Cardiac muscle cell (in vitro differentiated cells and primary cell): ENCODE measurements around the gene KLHL33. TPM values are rescaled to one million over a fixed set of nuclear protein-coding genes. Genes with fewer than 3 reads are reported as not detected.

ENCODE experiments used
- DNase-seq, 2 donors: peaks; one replicate each; pipeline versions ENCODE4 v3.0.0 to v3.0.0-alpha.2; 2010 to 2017; ENCODE audit warnings: low read depth in 1 of 2, low spot score in 1 of 2
- H3K27ac ChIP-seq: fragments of 200-600 bp; sonication (generic); 2 replicates; pipeline ENCODE4 v1.5.1; 2016
- H3K27me3 ChIP-seq: fragments of 200-600 bp; sonication (generic); 2 replicates; pipeline ENCODE4 v1.6.0; 2016; ENCODE audit warnings: control low read depth
- H3K36me3 ChIP-seq: fragments of 200-600 bp; sonication (generic); 2 replicates; pipeline ENCODE4 v1.5.1; 2016; ENCODE audit warnings: control low read depth
- H3K4me1 ChIP-seq: fragments of 200-600 bp; sonication (generic); 2 replicates; pipeline ENCODE4 v1.8.1; 2017; ENCODE audit warnings: low read depth, mild to moderate bottlenecking, mixed run types
- H3K4me3 ChIP-seq: fragments of 200-600 bp; sonication (generic); 2 replicates; pipeline ENCODE4 v1.5.1; 2016; ENCODE audit warnings: mild to moderate bottlenecking
- H3K9me3 ChIP-seq: fragments of 200-600 bp; sonication (generic); 2 replicates; pipeline ENCODE4 v1.5.1; 2017; ENCODE audit warnings: low read depth, mild to moderate bottlenecking, control low read depth
- polyA plus RNA-seq: library from polyadenylated mRNA; unstranded; fragments of >200 nt; fragmentation: Nextera tagmentation; extraction: Ambion mirVana; gene quantifications from 2 replicates; pipeline ENCODE4 v1.2.1, GENCODE V29; 2016
- total RNA-seq: library from RNA; depleted of rRNA; stranded (reverse); fragments of >200 nt; gene quantifications from 2 replicates; pipeline ENCODE4 v1.2.3, GENCODE V29; 2016
- TF ChIP-seq, protein P1 (sequence below): IDR thresholded peaks from 2 replicates; pipeline ENCODE4 v1.5.1; 2012; ENCODE audit warnings: low read depth, mild to moderate bottlenecking, low read length

Gene KLHL33
- total and polyA plus RNA-seq, 2 experiments from 2014 or later: not detected

DNA sequence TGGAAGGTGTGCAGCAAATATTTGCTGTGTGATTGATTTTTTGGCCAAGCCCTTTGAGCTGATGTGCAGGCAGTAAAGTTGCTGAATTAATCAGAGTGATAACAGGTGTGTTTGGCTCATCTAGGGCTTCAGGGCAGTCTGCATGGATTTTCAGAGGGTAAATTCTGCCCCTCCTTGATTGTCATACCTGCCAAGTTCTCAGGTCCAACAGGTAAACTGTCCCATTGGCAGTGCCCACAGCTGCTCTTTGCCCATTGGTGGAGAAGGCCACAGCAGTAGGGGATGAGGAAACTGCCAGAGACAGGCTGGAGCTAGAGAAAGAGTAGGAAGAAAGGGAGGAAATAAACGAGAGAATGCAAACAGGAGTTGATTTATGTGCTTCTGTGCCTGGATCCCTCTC lies 56.2 kb downstream of the KLHL33 start:
- DNase-seq: no peak
- Histone ChIP-seq H3K4me3 (no peak overlapping the region), H3K27ac (no peak overlapping the region), H3K36me3 (peaks cover 49% of the 10 kb centered on the region), H3K27me3 (no peaks in the 10 kb centered on the region), H3K4me1 (no peaks in the 10 kb centered on the region), H3K9me3 (no peaks in the 10 kb centered on the region)
- TF ChIP-seq, protein P1, sequence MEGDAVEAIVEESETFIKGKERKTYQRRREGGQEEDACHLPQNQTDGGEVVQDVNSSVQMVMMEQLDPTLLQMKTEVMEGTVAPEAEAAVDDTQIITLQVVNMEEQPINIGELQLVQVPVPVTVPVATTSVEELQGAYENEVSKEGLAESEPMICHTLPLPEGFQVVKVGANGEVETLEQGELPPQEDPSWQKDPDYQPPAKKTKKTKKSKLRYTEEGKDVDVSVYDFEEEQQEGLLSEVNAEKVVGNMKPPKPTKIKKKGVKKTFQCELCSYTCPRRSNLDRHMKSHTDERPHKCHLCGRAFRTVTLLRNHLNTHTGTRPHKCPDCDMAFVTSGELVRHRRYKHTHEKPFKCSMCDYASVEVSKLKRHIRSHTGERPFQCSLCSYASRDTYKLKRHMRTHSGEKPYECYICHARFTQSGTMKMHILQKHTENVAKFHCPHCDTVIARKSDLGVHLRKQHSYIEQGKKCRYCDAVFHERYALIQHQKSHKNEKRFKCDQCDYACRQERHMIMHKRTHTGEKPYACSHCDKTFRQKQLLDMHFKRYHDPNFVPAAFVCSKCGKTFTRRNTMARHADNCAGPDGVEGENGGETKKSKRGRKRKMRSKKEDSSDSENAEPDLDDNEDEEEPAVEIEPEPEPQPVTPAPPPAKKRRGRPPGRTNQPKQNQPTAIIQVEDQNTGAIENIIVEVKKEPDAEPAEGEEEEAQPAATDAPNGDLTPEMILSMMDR: no peak

DNA sequence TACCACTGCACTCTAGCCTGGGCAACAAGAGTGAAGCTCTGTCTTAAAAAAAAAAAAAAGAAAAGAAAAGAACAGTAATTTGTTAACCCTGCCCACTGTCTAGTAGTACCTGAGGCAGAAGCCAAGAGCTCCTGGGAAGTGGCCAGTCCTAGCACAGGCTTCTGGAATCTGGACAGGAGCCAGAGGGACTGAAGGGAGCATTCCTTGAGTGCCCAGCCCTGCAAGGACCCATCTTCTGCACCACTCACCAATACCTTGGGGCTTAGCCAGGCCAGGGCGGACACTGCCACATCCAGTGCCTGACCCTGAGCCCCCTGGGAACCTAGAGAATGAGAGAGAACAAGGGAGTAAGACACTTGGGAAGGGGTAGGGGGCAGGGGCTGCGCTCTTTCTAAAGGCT lies 58.8 kb downstream of the KLHL33 start:
- Histone ChIP-seq H3K4me3 (no peak overlapping the region), H3K9me3 (no peaks in the 10 kb centered on the region), H3K27me3 (no peaks in the 10 kb centered on the region), H3K4me1 (no peaks in the 10 kb centered on the region), H3K27ac (no peak overlapping the region), H3K36me3 (peaks cover 46% of the 10 kb centered on the region)
- TF ChIP-seq, protein P1: no peak
- DNase-seq: no peak

DNA sequence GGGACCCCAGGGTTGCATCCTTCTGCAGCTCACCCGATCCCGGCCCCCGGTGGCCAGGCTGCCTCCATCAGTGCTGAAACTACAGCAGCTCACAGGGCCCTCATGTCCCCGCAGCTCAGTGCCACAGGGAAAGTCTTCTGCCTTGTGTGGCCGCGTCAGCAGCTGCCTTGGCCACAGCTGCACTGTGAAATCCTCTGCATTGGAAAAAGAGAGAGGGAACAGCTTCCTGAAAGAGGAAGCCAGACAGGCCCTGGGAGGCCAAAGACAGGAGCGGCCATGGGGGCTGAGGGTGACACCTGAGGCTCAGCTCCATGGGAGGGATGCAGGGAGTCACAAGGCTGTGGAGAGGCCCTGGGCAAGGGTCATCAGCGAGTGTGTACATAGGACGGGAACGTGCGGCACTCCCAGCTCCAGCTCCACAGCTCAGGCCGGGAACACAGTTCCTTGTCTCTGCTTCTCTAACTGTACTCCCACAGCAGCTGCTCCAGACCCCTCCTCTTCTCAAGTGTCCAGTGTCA lies 59.8 kb downstream of the KLHL33 start:
- H3K27me3 ChIP-seq: no peaks in the 10 kb centered on the region
- no peaks in the 10 kb centered on the region for H3K4me1 ChIP-seq
- H3K27ac ChIP-seq: no peak overlapping the region
- H3K36me3 ChIP-seq: peaks cover 47% of the 10 kb centered on the region
- no peaks in the 10 kb centered on the region for H3K9me3 ChIP-seq
- DNase-seq: no peak
- no peak overlapping the region for H3K4me3 ChIP-seq
- TF ChIP-seq, protein P1: no peak

Other genes with a start within 250 kb of the KLHL33 start
- gene OR11G2, start 245.3 kb downstream of the KLHL33 start, total RNA-seq: not detected in 2 replicates
- gene OR11G2, start 245.3 kb downstream of the KLHL33 start, polyA plus RNA-seq: not detected in 2 replicates
- not detected in 2 replicates for gene OR11H6, start 212.5 kb downstream of the KLHL33 start, total RNA-seq
- gene OR11H6, start 212.5 kb downstream of the KLHL33 start, polyA plus RNA-seq: not detected in 2 replicates
- gene OR11H7, start 207.2 kb downstream of the KLHL33 start, total RNA-seq: not detected in 2 replicates
- not detected in 2 replicates for gene OR11H7, start 207.2 kb downstream of the KLHL33 start, polyA plus RNA-seq
- gene OR11H4, start 196.9 kb downstream of the KLHL33 start, total RNA-seq: not detected in 2 replicates
- not detected in 2 replicates for gene OR11H4, start 196.9 kb downstream of the KLHL33 start, polyA plus RNA-seq
- 10.6 and 13.9 TPM in 2 replicates for gene TTC5, start 130.2 kb downstream of the KLHL33 start, total RNA-seq
- 19.4 and 25.9 TPM in 2 replicates for gene TTC5, start 130.2 kb downstream of the KLHL33 start, polyA plus RNA-seq
- gene CCNB1IP1, start 102.9 kb downstream of the KLHL33 start, total RNA-seq: 152 and 161 TPM in 2 replicates
- 63.7 and 76.9 TPM in 2 replicates for gene CCNB1IP1, start 102.9 kb downstream of the KLHL33 start, polyA plus RNA-seq
- 20.0 and 27.0 TPM in 2 replicates for gene PARP2, start 92.5 kb downstream of the KLHL33 start, total RNA-seq
- 61.1 and 97.9 TPM in 2 replicates for gene PARP2, start 92.5 kb downstream of the KLHL33 start, polyA plus RNA-seq
- gene TEP1, start 22.7 kb downstream of the KLHL33 start, total RNA-seq: 8.2 and 8.5 TPM in 2 replicates
- 4.3 and 5.1 TPM in 2 replicates for gene TEP1, start 22.7 kb downstream of the KLHL33 start, polyA plus RNA-seq
- gene OSGEP, start 18.6 kb upstream of the KLHL33 start, total RNA-seq: 47.9 and 82.0 TPM in 2 replicates
- gene OSGEP, start 18.6 kb upstream of the KLHL33 start, polyA plus RNA-seq: 42.7 and 51.7 TPM in 2 replicates
- gene APEX1, start 19.1 kb upstream of the KLHL33 start, total RNA-seq: 111 and 358 TPM in 2 replicates
- gene APEX1, start 19.1 kb upstream of the KLHL33 start, polyA plus RNA-seq: 176 and 185 TPM in 2 replicates
- gene PIP4P1, start 25.3 kb upstream of the KLHL33 start, total RNA-seq: 17.6 and 23.1 TPM in 2 replicates
- gene PIP4P1, start 25.3 kb upstream of the KLHL33 start, polyA plus RNA-seq: 49.4 and 60.1 TPM in 2 replicates
- 15.6 and 20.7 TPM in 2 replicates for gene PNP, start 33.2 kb upstream of the KLHL33 start, total RNA-seq
- 15.7 and 22.2 TPM in 2 replicates for gene PNP, start 33.2 kb upstream of the KLHL33 start, polyA plus RNA-seq
- gene RNASE10, start 69.4 kb upstream of the KLHL33 start, total RNA-seq: not detected in 2 replicates
- 0.81 and 0.99 TPM in 2 replicates for gene RNASE10, start 69.4 kb upstream of the KLHL33 start, polyA plus RNA-seq
- gene RNASE9, start 124.9 kb upstream of the KLHL33 start, total RNA-seq: not detected in 2 replicates
- not detected in 2 replicates for gene RNASE9, start 124.9 kb upstream of the KLHL33 start, polyA plus RNA-seq
- gene RNASE11, start 151.8 kb upstream of the KLHL33 start, total RNA-seq: not detected in 2 replicates
- gene RNASE11, start 151.8 kb upstream of the KLHL33 start, polyA plus RNA-seq: not detected in 2 replicates
- not detected in 2 replicates for gene RNASE12, start 155.2 kb upstream of the KLHL33 start, total RNA-seq
- not detected in 2 replicates for gene RNASE12, start 155.2 kb upstream of the KLHL33 start, polyA plus RNA-seq
- gene OR6S1, start 205.5 kb upstream of the KLHL33 start, total RNA-seq: not detected in 2 replicates
- gene OR6S1, start 205.5 kb upstream of the KLHL33 start, polyA plus RNA-seq: not detected in 2 replicates
- gene RNASE4, start 248.4 kb upstream of the KLHL33 start, total RNA-seq: 9.1 and 9.6 TPM in 2 replicates
- 7.2 and 12.4 TPM in 2 replicates for gene RNASE4, start 248.4 kb upstream of the KLHL33 start, polyA plus RNA-seq